Activated CD8-positive, alpha-beta memory T cell treated with anti-CD3 and anti-CD28 coated beads, Interleukin-2, amount 50 U/mL, for 24 hours (primary cell): Measurements from ENCODE around the gene ZER1.

ENCODE experiments used
- DNase-seq: peaks from one replicate; pipeline ENCODE4 v3.0.0-alpha.2; 2020; ENCODE audit errors: extremely low read depth

Gene ZER1

DNA sequence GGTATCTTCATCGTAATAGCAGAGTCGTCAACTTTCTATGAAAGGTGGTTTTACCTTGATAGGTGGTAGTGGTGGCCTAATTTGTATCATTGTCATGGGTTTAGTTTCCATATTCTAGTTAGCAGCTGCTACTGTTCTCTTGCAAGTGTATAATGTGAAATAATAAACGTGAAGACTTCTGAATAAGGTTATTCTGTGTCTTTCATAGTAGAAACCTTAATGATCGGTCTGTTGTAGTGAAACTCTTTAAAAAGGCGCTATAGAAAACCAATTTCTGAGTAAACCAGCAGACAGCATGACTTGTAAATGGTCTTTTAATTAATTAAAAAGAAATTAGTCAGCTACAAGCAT, 81.1 kb downstream of the ZER1 start:
- no peak for DNase-seq

DNA sequence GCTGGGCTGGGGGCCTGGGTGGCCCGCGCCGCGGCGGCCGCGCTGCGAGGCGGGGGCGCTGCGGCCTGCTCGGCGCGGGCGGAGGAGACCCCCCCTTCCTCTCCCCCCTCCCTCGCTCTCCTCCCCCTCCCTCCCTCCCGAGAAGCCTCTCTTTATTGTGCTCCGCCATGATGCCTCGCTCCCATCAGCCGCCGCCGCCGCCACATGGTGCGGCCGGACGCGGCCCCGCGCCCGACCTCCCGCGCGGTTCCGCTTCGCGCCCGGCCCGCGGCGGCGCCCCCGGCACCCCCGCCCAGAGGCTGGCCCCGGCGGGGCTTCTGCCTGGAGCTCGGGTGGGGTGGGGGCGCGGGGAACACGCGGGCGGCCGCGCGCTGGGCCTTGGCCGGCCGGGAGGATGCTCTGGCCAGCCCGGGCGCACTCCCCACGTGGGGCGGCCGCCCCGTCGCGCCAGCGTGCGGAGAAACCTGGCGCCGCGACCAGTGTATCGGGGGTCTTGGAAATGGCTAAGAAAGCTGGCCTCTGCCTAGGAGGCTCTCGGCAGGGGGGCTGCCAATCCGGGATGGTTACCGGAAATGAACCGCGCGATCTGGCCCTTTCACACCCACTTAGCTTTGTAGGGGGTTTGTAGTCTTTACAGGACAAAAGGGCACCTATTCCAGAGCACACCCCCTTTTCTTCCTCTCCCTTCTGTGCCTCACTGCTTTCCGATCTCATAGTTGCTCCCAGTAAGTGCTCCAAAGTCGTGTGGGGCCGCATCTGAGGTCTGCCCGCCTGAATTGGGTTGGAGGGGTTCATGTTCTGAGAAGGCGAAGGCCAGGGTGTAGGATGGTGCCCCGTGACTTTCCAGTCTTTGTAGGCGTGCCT, 81.7 kb downstream of the ZER1 start:
- no peak for DNase-seq

DNA sequence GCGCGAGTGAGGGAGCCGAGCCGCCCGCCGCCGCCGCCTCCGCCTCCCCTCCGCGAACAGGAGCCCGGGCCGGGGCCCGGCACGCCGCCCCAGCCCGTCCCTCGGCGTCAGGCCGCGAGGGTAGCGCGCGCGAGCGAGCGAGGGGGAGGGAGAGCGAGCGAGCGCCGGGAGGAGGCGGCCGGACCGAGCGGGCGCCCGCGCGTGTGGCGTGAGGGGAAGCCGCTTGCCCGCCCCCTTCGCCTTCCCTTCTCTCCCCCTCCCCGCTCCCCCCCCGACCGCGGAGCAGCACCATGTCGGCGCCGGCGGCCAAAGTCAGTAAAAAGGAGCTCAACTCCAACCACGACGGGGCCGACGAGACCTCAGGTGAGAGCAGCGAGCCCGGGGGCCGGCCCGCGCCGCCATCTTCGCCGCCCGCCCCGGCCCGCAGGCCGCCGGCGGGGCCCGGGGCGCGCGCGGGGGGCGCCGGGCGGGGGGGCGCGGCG, 82.4 kb downstream of the ZER1 start:
- DNase-seq: no peak

DNA sequence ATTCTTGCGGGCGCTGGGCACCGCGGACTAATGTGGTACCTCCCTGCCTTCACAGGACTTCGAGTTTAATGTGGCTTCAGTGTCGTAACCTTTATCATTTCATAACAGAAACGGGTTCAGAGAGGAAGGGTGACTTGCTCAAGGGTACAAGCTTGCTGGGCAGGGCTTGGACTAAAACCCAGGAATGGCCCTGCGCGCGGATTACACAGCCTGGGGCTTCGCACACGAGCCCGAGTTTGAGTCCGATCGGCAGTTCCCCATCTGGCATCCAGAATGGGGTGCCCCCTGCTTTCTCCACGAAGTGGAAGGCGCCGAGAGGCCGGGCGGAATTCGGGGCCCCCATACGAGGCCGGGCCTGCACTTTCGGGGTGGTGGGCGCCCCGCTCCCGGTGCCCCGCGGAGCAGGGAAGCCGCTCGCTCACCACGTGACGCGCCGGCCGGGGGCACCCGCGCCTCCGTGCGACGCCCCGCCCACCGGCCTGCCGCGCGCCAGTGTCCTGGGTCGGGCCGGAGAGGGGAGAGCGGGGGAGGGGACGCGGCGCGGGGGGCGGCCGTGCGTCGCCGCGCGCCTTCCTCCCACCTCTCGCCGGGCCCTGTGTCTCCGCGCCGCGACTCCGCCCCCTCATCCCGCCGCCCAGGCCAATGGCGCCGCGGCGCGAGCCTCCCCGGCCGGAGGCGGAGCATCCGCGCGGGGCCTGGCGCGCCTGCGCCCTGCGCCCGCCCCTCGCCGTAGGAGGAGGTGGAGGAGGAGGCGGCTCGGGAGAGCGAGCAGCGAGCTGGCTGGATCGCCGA, 83.0 kb downstream of the ZER1 start, which contains the start of gene SET:
Gene SET, plus strand, starts transcription at position 722 of the 792 bp plus-strand sequence. CDS start 361 bp downstream, outside the sequence.
- DNase-seq: peak; percentile 78

DNA sequence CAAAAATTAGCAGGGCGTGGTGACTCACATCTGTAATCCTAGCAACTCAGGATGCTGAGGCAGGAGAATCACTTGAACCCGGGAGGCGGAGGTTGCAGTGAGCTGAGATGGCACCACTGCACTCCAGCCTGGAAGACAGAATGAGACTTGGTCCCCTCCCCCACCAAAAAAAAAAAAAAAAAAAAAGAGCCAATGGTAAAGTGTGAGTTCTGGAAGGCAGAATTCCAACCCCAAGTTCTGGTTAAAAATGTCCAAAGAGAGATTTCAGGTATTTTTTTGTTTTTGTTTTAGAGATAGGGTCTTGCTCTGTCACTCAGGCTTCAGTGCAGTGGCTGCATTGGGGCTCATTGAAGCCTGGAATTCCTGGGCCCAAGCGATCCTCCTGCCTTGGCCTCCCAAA, 84.3 kb downstream of the ZER1 start:
- DNase-seq: no peak

DNA sequence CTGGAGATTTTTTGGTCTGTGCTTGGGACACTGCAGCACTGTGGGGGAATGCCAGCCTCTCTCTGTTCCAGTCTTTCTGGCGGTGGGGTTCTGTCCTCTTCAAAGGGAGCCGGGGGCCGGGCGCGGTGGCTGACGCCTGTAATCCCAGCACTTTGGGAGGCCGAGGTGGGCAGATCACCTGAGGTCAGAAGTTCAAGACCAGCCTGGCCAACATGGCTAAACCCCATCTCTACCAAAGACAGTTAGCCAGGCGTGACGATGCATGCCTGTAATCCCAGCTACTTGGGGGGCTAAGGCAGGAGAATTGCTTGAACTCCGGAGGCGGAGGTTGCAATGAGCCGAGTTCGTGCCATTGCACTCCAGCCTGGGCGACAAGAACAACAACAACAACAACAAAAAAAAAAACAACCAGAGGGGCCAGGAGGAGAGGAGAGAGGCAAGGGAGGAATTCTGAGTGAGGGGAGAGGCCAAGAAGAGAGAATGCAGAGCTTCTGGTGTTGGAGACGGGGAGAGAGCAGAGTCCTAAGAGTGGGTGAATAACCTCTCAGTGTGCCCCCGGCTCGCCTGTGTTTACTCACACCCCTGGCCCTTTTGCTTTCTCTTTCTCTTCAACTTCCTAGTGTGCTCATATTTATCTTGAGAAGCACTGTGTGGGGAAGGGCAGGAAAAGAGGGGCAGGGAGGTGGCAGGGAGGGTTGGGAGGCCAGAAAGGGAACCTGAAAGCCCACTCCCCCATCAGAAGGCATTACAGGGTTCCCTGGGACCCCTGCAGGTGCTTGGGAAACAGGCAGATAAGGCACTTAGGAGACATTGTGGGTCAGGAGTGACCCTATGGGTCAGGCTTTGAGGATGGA, 85.9 kb downstream of the ZER1 start:
- DNase-seq: no peak

DNA sequence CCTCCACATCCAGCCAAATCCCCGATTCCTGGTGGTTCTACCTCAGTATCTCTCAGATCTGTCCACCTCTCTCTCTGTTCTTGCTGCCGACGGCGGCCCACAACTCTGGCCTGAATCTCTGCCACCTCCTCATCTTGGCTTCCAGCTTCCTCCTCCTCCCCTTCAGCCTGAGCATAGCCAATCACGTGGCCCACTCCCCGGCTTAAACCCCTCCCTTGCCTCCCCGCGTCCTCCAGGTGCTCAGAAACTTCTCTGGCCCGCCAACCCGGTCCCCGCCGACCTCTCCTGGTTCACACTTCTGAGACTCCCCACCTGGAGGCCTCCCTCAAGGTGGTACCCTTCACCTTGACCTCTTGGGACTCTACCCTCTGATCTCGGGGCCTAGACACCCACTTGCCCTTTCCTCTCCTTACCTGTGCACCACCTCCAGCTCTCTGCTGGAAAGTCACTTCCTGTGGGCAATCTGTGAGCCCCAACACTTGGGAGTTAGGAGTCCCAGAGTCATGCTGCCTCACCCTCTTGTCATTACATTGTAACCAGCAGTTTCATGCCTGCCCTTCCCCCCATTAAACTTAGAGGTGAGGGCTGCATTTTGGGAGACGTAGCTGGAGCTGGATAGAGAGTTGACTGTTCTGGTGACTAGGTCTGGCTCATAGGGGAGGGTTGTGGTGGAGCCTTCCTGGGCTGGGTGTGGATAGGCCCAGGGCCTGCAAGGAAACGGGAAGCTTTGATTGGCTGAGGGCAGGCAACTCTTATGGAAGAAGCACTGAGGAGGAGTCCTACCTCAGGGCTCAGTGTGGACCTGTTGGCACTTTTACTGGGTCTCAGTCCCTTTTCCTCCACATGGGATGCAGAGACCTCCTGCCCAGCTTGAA, 87.2 kb downstream of the ZER1 start:
- DNase-seq: no peak

DNA sequence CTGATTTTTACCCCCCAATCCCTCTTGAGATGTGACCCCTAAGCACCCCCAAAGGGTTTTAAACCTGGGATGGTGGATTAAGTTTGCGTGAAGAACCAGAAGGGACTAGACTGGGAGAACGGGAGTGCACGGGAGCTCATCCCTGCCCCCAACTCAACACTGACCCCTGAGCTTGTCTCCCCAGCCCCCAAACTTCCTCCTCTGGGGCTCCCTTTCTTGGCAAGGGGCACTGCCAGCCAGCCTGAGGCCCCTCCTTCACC, 87.7 kb downstream of the ZER1 start:
- no peak for DNase-seq

DNA sequence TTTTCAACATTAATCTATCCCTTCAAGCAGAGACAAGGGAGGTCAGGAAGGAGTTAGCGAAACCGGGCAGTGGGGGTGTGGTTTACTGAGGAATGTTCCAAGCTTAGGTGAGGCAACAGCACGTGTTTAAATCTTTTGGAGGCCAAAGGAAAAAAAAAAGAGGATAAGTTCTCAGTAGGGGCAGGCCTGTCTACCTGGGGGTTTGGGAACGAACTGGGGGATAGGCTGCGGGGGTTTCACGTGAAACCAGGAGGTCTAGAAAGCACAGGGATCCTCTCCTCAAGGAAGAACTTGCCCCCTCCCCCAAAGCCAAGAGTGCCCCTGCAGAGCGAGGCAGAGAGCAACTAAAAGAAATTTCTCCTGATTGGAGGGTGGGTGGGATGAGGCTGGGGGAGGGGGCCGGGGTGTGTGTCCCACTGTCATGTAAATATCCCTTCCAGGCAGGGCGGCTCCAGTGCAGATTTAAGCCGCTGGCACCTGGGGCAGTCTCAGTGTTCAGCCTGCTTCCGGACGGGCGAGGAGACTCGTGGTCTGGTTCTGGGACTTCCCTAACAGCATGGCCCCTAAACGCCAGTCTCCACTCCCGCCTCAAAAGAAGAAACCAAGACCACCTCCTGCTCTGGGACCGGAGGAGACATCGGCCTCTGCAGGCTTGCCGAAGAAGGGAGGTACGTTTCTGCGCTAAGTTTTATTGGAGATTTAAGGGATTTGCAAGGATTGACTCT, 88.2 kb downstream of the ZER1 start:
- no peak for DNase-seq
